ENCODE measurements around the gene HTR4.

Gene HTR4

GRCh38 chr5:148515460-148515859, 138.9 kb downstream of the HTR4 start:
- Histone ChIP-seq H3K9me3 (ENCODE audit: control insufficient read depth, insufficient read depth, low read length) (no peaks in the 10 kb centered on the region), H3K9ac (ENCODE audit: low read depth, low read length) (no peak overlapping the region), H3K4me3 (ENCODE audit: low read depth, low read length) (no peak overlapping the region), H3K27me3 (ENCODE audit: control insufficient read depth, insufficient read depth, low read length) (no peaks in the 10 kb centered on the region), H3K36me3 (ENCODE audit: control insufficient read depth, insufficient read depth, low read length) (no peaks in the 10 kb centered on the region), H3K4me1 (ENCODE audit: control insufficient read depth, insufficient read depth, low read length) (no peaks in the 10 kb centered on the region)

GRCh38 chr5:148514344-148514743, 140.0 kb downstream of the HTR4 start:
- no peaks in the 10 kb centered on the region for H3K27me3 ChIP-seq (ENCODE audit: control insufficient read depth, insufficient read depth, low read length)
- no peak overlapping the region for H3K4me3 ChIP-seq (ENCODE audit: low read depth, low read length)

GRCh38 chr5:148512498-148512897, 141.8 kb downstream of the HTR4 start:
- no peak overlapping the region for H3K4me3 ChIP-seq (ENCODE audit: low read depth, low read length)
- H3K27me3 ChIP-seq (ENCODE audit: control insufficient read depth, insufficient read depth, low read length): no peaks in the 10 kb centered on the region
- no peaks in the 10 kb centered on the region for H3K36me3 ChIP-seq (ENCODE audit: control insufficient read depth, insufficient read depth, low read length)
- no peaks in the 10 kb centered on the region for H3K9me3 ChIP-seq (ENCODE audit: control insufficient read depth, insufficient read depth, low read length)
- no peaks in the 10 kb centered on the region for H3K4me1 ChIP-seq (ENCODE audit: control insufficient read depth, insufficient read depth, low read length)
- H3K9ac ChIP-seq (ENCODE audit: low read depth, low read length): no peak overlapping the region

More at GRCh38 chr5:148514344-148514743, 140.0 kb downstream of the HTR4 start:
- no peaks in the 10 kb centered on the region for H3K36me3 ChIP-seq (ENCODE audit: control insufficient read depth, insufficient read depth, low read length)
- no peaks in the 10 kb centered on the region for H3K4me1 ChIP-seq (ENCODE audit: control insufficient read depth, insufficient read depth, low read length)
- H3K9me3 ChIP-seq (ENCODE audit: control insufficient read depth, insufficient read depth, low read length): no peaks in the 10 kb centered on the region
- no peak overlapping the region for H3K9ac ChIP-seq (ENCODE audit: low read depth, low read length)

- Histone ChIP-seq H3K4me3 (ENCODE audit: low read depth, low read length) (no peak overlapping the region), H3K27me3 (ENCODE audit: control insufficient read depth, insufficient read depth, low read length) (no peaks in the 10 kb centered on the region), H3K9me3 (ENCODE audit: control insufficient read depth, insufficient read depth, low read length) (no peaks in the 10 kb centered on the region), H3K9ac (ENCODE audit: low read depth, low read length) (no peak overlapping the region), H3K4me1 (ENCODE audit: control insufficient read depth, insufficient read depth, low read length) (no peaks in the 10 kb centered on the region), H3K36me3 (ENCODE audit: control insufficient read depth, insufficient read depth, low read length) (no peaks in the 10 kb centered on the region)
Measured at GRCh38 chr5:148511810-148512347, 142.4 kb downstream of the HTR4 start.

- Histone ChIP-seq H3K36me3 (ENCODE audit: control insufficient read depth, insufficient read depth, low read length) (no peaks in the 10 kb centered on the region), H3K4me1 (ENCODE audit: control insufficient read depth, insufficient read depth, low read length) (no peaks in the 10 kb centered on the region), H3K27me3 (ENCODE audit: control insufficient read depth, insufficient read depth, low read length) (no peaks in the 10 kb centered on the region), H3K9me3 (ENCODE audit: control insufficient read depth, insufficient read depth, low read length) (no peaks in the 10 kb centered on the region), H3K4me3 (ENCODE audit: low read depth, low read length) (no peak overlapping the region), H3K9ac (ENCODE audit: low read depth, low read length) (no peak overlapping the region)
Measured at GRCh38 chr5:148509893-148510292, 144.4 kb downstream of the HTR4 start.

GRCh38 chr5:148507648-148508047, 146.7 kb downstream of the HTR4 start:
- Histone ChIP-seq H3K27me3 (ENCODE audit: control insufficient read depth, insufficient read depth, low read length) (no peaks in the 10 kb centered on the region), H3K4me3 (ENCODE audit: low read depth, low read length) (no peak overlapping the region), H3K9ac (ENCODE audit: low read depth, low read length) (no peak overlapping the region), H3K36me3 (ENCODE audit: control insufficient read depth, insufficient read depth, low read length) (no peaks in the 10 kb centered on the region), H3K4me1 (ENCODE audit: control insufficient read depth, insufficient read depth, low read length) (no peaks in the 10 kb centered on the region), H3K9me3 (ENCODE audit: control insufficient read depth, insufficient read depth, low read length) (no peaks in the 10 kb centered on the region)

- no peak overlapping the region for H3K4me3 ChIP-seq (ENCODE audit: low read depth, low read length)
- no peaks in the 10 kb centered on the region for H3K27me3 ChIP-seq (ENCODE audit: control insufficient read depth, insufficient read depth, low read length)
- H3K9ac ChIP-seq (ENCODE audit: low read depth, low read length): no peak overlapping the region
- H3K36me3 ChIP-seq (ENCODE audit: control insufficient read depth, insufficient read depth, low read length): no peaks in the 10 kb centered on the region
- no peaks in the 10 kb centered on the region for H3K9me3 ChIP-seq (ENCODE audit: control insufficient read depth, insufficient read depth, low read length)
- no peaks in the 10 kb centered on the region for H3K4me1 ChIP-seq (ENCODE audit: control insufficient read depth, insufficient read depth, low read length)
Measured at GRCh38 chr5:148499452-148499851, 154.9 kb downstream of the HTR4 start.

GRCh38 chr5:148497757-148498156, 156.6 kb downstream of the HTR4 start:
- Histone ChIP-seq H3K36me3 (ENCODE audit: control insufficient read depth, insufficient read depth, low read length) (no peaks in the 10 kb centered on the region), H3K9me3 (ENCODE audit: control insufficient read depth, insufficient read depth, low read length) (no peaks in the 10 kb centered on the region), H3K9ac (ENCODE audit: low read depth, low read length) (no peak overlapping the region), H3K27me3 (ENCODE audit: control insufficient read depth, insufficient read depth, low read length) (no peaks in the 10 kb centered on the region), H3K4me3 (ENCODE audit: low read depth, low read length) (no peak overlapping the region), H3K4me1 (ENCODE audit: control insufficient read depth, insufficient read depth, low read length) (no peaks in the 10 kb centered on the region)

GRCh38 chr5:148492351-148492750, 162.0 kb downstream of the HTR4 start:
- H3K36me3 ChIP-seq (ENCODE audit: control insufficient read depth, insufficient read depth, low read length): no peaks in the 10 kb centered on the region
- peaks cover 28% of the 10 kb centered on the region for H3K27me3 ChIP-seq (ENCODE audit: control insufficient read depth, insufficient read depth, low read length)
- H3K4me3 ChIP-seq (ENCODE audit: low read depth, low read length): no peak overlapping the region
- no peaks in the 10 kb centered on the region for H3K4me1 ChIP-seq (ENCODE audit: control insufficient read depth, insufficient read depth, low read length)
- H3K9me3 ChIP-seq (ENCODE audit: control insufficient read depth, insufficient read depth, low read length): no peaks in the 10 kb centered on the region
- no peak overlapping the region for H3K9ac ChIP-seq (ENCODE audit: low read depth, low read length)

GRCh38 chr5:148491793-148492184, 162.5 kb downstream of the HTR4 start:
- Histone ChIP-seq H3K9me3 (ENCODE audit: control insufficient read depth, insufficient read depth, low read length) (no peaks in the 10 kb centered on the region), H3K4me1 (ENCODE audit: control insufficient read depth, insufficient read depth, low read length) (no peaks in the 10 kb centered on the region), H3K9ac (ENCODE audit: low read depth, low read length) (no peak overlapping the region), H3K4me3 (ENCODE audit: low read depth, low read length) (no peak overlapping the region), H3K36me3 (ENCODE audit: control insufficient read depth, insufficient read depth, low read length) (no peaks in the 10 kb centered on the region), H3K27me3 (ENCODE audit: control insufficient read depth, insufficient read depth, low read length) (peaks cover 34% of the 10 kb centered on the region)

- Histone ChIP-seq H3K9ac (ENCODE audit: low read depth, low read length) (no peak overlapping the region), H3K36me3 (ENCODE audit: control insufficient read depth, insufficient read depth, low read length) (no peaks in the 10 kb centered on the region), H3K27me3 (ENCODE audit: control insufficient read depth, insufficient read depth, low read length) (peaks cover 40% of the 10 kb centered on the region), H3K4me1 (ENCODE audit: control insufficient read depth, insufficient read depth, low read length) (no peaks in the 10 kb centered on the region), H3K4me3 (ENCODE audit: low read depth, low read length) (no peak overlapping the region), H3K9me3 (ENCODE audit: control insufficient read depth, insufficient read depth, low read length) (no peaks in the 10 kb centered on the region)
Measured at GRCh38 chr5:148491015-148491792, 163.1 kb downstream of the HTR4 start.

- H3K9me3 ChIP-seq (ENCODE audit: control insufficient read depth, insufficient read depth, low read length): no peaks in the 10 kb centered on the region
- no peak overlapping the region for H3K4me3 ChIP-seq (ENCODE audit: low read depth, low read length)
- no peaks in the 10 kb centered on the region for H3K36me3 ChIP-seq (ENCODE audit: control insufficient read depth, insufficient read depth, low read length)
- no peaks in the 10 kb centered on the region for H3K4me1 ChIP-seq (ENCODE audit: control insufficient read depth, insufficient read depth, low read length)
- H3K9ac ChIP-seq (ENCODE audit: low read depth, low read length): no peak overlapping the region
- H3K27me3 ChIP-seq (ENCODE audit: control insufficient read depth, insufficient read depth, low read length): peaks cover 56% of the 10 kb centered on the region
Measured at GRCh38 chr5:148488757-148489156, 165.6 kb downstream of the HTR4 start.
